GM21529 (cell line): Measurements from ENCODE around the gene MEIS1.

ENCODE experiments used
- ATAC-seq: cut with Tn5 transposase; IDR thresholded peaks from one replicate; pipeline ENCODE4 v1.9.1; 2021; ENCODE audit not compliant: unreplicated experiment

Gene MEIS1

GRCh38 chr2:66443979-66444861 is 9.3 kb downstream of the MEIS1 start:
- no peak for ATAC-seq

DNA sequence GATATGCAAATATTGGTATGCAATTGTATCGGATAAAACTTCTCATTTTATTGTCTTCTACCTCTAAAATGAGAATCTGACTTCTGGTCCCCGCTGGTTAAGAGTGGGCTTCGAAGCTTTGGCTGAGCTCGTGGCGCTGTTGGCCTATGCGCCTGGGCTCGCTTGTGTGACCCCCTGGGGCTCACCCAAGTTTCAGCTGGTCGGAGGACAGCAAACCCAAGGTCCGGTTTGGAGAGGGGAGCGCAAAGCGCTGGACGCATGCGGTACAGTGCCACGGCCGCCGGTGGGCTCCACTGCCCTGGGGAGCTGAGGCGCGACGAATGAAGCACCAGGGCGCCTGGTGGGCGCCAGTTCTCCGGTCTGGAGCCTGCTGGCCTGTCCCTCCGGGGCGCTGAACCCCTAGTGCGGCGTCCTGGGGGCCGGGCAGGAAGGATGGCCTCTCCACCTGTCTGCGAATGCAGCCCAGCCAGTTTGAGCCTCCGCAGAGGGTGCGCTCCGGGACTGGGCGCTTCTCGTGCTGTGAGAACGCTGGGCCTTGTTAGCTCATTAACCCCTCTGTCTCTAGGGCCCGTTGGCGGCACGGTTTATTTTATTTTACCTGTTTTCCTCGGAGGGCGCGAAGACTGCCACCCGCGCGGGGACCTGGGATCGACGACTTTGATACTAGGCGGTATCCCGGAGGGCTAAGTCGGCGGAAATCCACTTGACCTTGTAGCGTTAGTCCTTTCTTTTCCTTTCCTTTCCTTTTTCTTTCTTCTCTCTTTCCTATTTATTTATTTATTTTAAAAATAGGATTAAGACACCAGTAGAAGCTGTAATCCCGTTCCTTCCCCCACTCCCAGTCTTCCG is 10.4 kb downstream of the MEIS1 start:
- no peak for ATAC-seq

- no peak for ATAC-seq
These were observed 11.3 kb downstream of the MEIS1 start for GRCh38 chr2:66445925-66446871.

DNA sequence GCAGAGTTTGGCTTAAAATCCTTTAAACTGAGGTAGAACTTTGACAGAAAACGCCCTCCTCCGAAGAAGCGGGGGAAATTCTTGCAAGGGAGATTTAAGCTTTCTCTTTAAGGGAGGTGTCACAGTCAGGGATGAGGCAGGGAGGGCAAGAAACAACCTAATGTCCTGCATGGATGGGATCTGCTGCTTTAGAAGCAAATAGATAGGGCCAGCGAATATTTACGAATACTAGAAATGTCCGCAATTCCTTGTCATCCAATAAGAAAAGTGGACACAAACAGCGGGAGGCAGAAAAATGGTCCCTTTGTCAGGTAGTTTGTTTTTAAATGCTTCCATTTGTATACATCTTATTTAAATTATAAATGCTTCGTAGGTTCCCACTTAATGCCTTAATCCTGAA is 12.0 kb downstream of the MEIS1 start:
- no peak for ATAC-seq

- no peak for ATAC-seq
These were observed 12.8 kb downstream of the MEIS1 start for GRCh38 chr2:66447677-66448076.

GRCh38 chr2:66448136-66448991 is 13.4 kb downstream of the MEIS1 start:
- ATAC-seq, result no peak

GRCh38 chr2:66452214-66452613 is 17.3 kb downstream of the MEIS1 start:
- no peak for ATAC-seq

DNA sequence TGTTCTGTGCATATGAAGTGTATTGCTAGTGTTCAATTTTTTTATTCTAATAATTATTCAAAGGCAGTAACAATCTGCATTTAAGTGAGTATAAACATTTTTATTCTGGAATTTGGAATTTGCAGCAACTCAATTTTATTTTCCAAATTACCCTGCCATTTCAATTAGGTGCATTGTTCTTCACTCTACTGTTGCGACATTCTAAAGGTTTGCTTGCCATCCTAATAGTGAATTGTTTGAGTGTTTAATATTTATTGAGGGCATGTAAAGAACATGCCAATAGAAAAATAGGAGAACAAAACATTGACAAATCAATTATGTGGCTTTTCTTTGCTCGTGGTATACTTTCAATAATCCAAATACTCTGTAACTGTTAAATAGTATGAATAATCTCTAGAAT is 18.0 kb downstream of the MEIS1 start:
- no peak for ATAC-seq

GRCh38 chr2:66455490-66455889 is 20.6 kb downstream of the MEIS1 start:
- ATAC-seq, result no peak

DNA sequence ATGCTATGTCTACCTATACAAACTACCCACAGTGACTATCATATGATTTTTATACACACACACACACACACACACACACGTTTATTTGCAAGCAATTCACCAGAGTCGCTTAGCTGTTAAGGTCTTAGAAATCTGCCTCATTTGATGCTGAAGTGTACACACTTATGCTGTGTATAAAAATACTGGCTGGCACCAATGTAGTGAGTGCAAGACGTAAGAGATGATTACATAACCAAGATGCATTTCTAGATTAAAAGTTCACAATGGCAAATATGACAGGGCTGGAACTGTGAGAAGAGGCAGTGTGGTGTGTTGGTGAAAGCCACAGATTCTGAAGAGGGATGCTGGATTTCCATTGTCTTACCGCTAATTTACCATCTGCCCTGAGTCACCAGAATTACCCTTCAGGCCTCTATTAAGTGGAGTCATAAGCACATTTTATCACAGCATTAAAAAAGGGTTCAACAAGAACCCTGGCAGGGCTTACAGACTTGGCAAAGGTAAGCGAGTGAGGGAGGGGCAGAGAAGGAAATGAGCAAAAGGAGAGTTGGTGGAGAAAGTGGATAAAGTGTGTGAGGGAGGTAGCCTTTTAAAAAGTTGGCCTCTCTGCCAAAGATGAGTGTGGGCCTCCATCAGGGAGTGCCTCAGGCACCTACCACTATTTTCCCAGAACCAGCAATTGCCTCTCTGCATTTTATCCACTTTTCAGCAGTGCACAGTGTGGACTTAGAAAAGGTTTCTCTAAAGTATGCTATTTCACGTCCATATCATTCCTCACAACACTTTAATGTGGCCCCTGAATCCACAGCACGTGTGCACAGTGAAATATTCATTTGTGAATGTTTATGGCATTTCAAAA is 21.5 kb downstream of the MEIS1 start:
- ATAC-seq, result no peak

- ATAC-seq, result no peak
These were observed 22.6 kb downstream of the MEIS1 start for GRCh38 chr2:66457545-66457944.

GRCh38 chr2:66460031-66460430 is 25.1 kb downstream of the MEIS1 start:
- ATAC-seq, result no peak

- no peak for ATAC-seq
These were observed 26.2 kb downstream of the MEIS1 start for GRCh38 chr2:66461001-66461663.

GRCh38 chr2:66461664-66462500 is 27.0 kb downstream of the MEIS1 start:
- no peak for ATAC-seq

DNA sequence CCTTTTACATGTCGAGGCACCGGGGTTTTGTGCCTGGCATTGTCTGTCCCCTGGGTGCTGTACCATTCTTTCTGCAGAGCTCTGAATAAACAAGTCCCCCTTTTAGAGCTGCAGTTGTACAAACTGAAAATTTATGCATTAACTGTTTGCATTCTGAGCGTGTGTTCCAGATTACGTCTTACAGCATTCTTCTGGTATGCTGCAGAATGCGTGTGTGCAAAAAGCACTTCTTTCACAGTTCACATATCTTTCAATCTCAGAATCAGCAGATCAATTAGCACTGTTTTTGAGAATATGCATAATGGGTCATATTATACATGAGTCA is 27.5 kb downstream of the MEIS1 start:
- ATAC-seq, result no peak

DNA sequence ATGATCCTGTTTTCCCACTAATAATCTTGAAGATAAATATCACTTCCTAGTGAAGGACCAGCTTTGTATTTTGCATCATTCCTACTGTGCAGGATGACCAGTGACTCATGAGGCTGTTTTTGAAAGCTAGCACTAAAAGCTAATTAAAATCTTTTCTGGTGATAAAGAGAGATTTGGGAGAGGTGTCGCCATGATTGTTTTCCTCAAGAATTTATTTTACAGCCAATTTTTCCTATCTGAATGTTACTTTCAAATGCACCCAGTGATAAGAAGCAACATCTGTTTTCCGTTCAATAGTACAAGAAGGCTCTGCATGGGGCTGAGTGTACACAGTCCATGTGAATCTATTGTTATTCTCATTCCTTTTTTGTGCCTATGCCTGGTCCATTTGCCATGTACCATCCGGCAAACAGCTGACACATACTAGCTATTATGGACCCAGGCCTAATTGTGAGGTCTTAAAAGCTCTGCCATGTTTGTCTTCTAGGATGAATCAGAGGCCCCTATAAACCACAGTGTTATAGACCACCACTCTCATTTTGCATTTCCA is 28.4 kb downstream of the MEIS1 start:
- ATAC-seq, result no peak

GRCh38 chr2:66464930-66465637 is 30.2 kb downstream of the MEIS1 start:
- no peak for ATAC-seq
